Gastrocnemius medialis (tissue), 4 donors: ENCODE data around the gene BRIP1. TPM values are rescaled to one million over a fixed set of nuclear protein-coding genes. Genes with fewer than 3 reads are reported as not detected.

Experiments
- ATAC-seq, 2 donors: fragments of 150-250 bp; one replicate each; pipeline ENCODE4 v1.9.1; 2016
- DNase-seq, 2 donors: peaks; one replicate each; pipeline ENCODE4 v3.0.0-alpha.2; 2019
- H3K27ac ChIP-seq, 4 donors: fragments of 200-600 bp; sonication (generic); 1 replicate in 1 of 4; 2 replicates in 3 of 4; pipeline ENCODE4 v1.5.1; 2016 to 2018; ENCODE audit warnings: mild to moderate bottlenecking in 2 of 4, moderate library complexity in 1 of 4
- H3K27me3 ChIP-seq, 3 donors: fragments of 200-600 bp; sonication (generic) in 2 of 3; 1 replicate in 1 of 3; 2 replicates in 2 of 3; pipeline versions ENCODE4 v1.5.1 to v1.6.0; 2016 to 2019; ENCODE audit warnings: mild to moderate bottlenecking in 1 of 3, moderate library complexity in 1 of 3
- H3K36me3 ChIP-seq, 2 donors: fragments of 200-600 bp; sonication (generic) in 1 of 2; one replicate each; pipeline ENCODE4 v1.5.1; 2017 to 2018
- H3K4me1 ChIP-seq, 2 donors: fragments of 200-600 bp; sonication (generic) in 1 of 2; one replicate each; pipeline ENCODE4 v1.5.1; 2016 to 2017; ENCODE audit warnings: mild to moderate bottlenecking in 2 of 2
- H3K4me3 ChIP-seq, 4 donors: fragments of 200-600 bp; sonication (generic) in 3 of 4; 1 replicate in 1 of 4; 2 replicates in 3 of 4; pipeline ENCODE4 v1.5.1; 2016 to 2019; ENCODE audit warnings: mild to moderate bottlenecking in 2 of 4
- H3K9me3 ChIP-seq, 3 donors: fragments of 200-600 bp; sonication (generic) in 2 of 3; 1 replicate in 1 of 3; 2 replicates in 2 of 3; pipeline ENCODE4 v1.5.1; 2016 to 2019
- CTCF ChIP-seq, 5 experiments: fragments of 450-650 bp in 3 of 5; fragments of 200-600 bp in 2 of 5; sonication (generic) in 2 of 5; IDR thresholded peaks in 4 of 5; conservative IDR thresholded peaks in 1 of 5; 1 replicate in 4 of 5; 2 replicates in 1 of 5; pipeline ENCODE4 v1.5.1; 2016 to 2019; ENCODE audit warnings: antibody characterized with exemption in 5 of 5, mild to moderate bottlenecking in 3 of 5, moderate library complexity in 3 of 5
- POLR2A ChIP-seq, 2 donors: fragments of 450-650 bp; IDR thresholded peaks; one replicate each; pipeline ENCODE4 v1.6.1; 2017; ENCODE audit warnings: antibody characterized with exemption in 2 of 2, mild to moderate bottlenecking in 2 of 2, moderate library complexity in 2 of 2
- in situ Hi-C, 4 donors: fragments of 200-750 bp; cut with MboI; loops; one replicate each; pipeline versions ENCODE4 v1.15.0 to v1.8.0; 2017; ENCODE audit warnings: low sequenced_read_pairs in 4 of 4
- intact Hi-C: fragments of 100-400 bp; cut with DNase I; formaldehyde crosslinking; loops from one replicate; pipeline ENCODE4 v1.15.1; 2023; ENCODE audit warnings: low total_unique reads
- total RNA-seq, 4 donors: library from RNA; depleted of rRNA; stranded (reverse); fragments of >200 nt; gene quantifications; one replicate each; pipeline versions ENCODE4 v1.1.0 to v1.2.3, GENCODE V29; 2016

BRIP1 gene
- total RNA-seq, 4 donors from 2014 or later, result 0.09 to 0.13 TPM; not detected in 2

DNA sequence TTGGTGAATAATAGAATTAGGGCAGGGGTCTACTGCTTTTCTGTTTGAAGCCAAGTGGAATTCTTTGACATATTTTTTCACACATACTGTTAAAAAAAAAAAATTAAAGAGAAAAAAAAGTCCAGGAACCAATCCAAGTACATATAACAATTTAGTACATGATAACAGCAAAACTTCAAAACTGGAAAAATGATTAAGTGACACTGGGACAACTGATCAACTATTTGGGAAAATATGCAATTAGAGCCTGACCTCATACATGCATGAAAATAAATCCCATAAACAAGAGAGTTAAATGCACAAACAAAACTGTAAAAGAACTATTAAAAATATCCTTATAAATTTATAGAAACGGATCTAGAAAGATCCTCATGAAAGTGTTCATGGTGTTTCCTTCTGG, 27.7 kb downstream of the BRIP1 start:
- intact Hi-C loops, result no loop called here

DNA sequence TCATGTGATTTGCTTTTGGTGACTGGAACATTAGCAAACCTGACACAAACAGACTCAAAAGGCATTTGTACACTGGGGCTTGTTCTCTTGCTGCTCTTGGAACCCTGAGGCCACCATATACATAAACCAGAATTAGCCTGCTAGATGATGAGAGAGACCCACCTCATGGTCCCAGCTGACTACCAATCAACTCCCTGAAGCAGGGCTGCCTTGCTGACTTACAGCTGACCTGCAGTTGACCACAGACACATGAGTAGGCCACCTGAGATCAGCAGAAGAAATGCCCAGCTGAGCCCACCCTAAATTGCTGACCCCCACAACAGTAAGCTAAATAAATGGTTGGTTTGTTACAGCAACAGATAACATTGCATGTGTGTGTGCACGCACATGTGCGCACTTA, 28.7 kb downstream of the BRIP1 start:
- no peak for TF ChIP-seq POLR2A (IDR thresholded peaks at IDR 0.05)
- TF ChIP-seq CTCF (IDR thresholded peaks at IDR 0.05 in 4 of 5, conservative IDR thresholded peaks at IDR 0.05 in 1 of 5), result no peak
- H3K27me3 ChIP-seq, result no peaks in the 10 kb centered on the region
- H3K4me3 ChIP-seq, result no peak overlapping the region
- intact Hi-C loops, result no loop called here
- DNase-seq (no peak), ATAC-seq (no peak)
- in situ Hi-C loops, result loop anchor here (10.0 to 25.0 kb wide), 3 partner anchors 397 to 1122 kb away; no protein-coding TSS in a partner anchor
- H3K9me3 ChIP-seq, result no peaks in the 10 kb centered on the region
- H3K27ac ChIP-seq, result no peak overlapping the region
- H3K4me1 ChIP-seq, result no peaks in the 10 kb centered on the region
- no peaks in the 10 kb centered on the region for H3K36me3 ChIP-seq

More for the DNA sequence above, 27.7 kb downstream of the BRIP1 start:
- DNase-seq, result no peak
- TF ChIP-seq CTCF (IDR thresholded peaks at IDR 0.05 in 4 of 5, conservative IDR thresholded peaks at IDR 0.05 in 1 of 5) (no peak), POLR2A (IDR thresholded peaks at IDR 0.05) (no peak)
- no peaks in the 10 kb centered on the region for H3K4me1 ChIP-seq
- ATAC-seq, result no peak
- in situ Hi-C loops, result loop anchor here (10.0 to 25.0 kb wide), 3 partner anchors 398 to 1123 kb away; no protein-coding TSS in a partner anchor
- H3K27me3 ChIP-seq, result no peaks in the 10 kb centered on the region
- H3K36me3 ChIP-seq, result no peaks in the 10 kb centered on the region
- H3K9me3 ChIP-seq, result no peaks in the 10 kb centered on the region
- H3K4me3 ChIP-seq, result no peak overlapping the region
- no peak overlapping the region for H3K27ac ChIP-seq

DNA sequence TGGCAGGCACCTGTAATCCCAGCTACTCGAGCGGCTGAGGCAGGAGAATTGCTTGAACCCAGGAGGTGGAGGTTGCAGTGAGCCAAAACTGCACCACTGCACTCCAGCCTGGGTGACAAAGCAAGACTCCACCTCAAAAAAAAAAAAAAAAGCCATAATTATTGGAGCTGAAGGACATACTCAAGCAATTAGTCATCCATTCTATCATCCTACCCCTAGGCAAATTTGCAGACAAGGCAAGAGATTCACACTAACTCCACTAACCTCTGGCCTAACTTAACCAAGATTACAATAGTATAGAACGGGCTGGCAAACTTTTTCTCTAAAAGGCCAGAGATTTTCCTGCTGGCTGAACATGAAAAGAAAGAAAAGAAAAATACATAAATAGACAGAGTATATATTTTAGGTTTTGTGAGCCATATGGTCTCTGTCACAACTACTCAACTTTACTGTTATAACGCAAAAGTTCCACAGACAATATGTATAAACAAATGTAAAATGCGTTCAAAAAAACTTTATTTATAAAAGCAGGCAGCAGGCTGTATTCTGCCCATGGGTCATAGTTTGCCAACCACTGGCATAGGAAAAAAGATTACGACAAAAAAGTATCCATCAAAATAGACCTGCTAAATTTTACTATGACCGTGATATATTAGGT, 29.7 kb downstream of the BRIP1 start:
- DNase-seq, result no peak
- no peak overlapping the region for H3K27ac ChIP-seq
- ATAC-seq, result no peak
- H3K4me3 ChIP-seq, result no peak overlapping the region
- intact Hi-C loops, result no loop called here
- TF ChIP-seq CTCF (IDR thresholded peaks at IDR 0.05 in 4 of 5, conservative IDR thresholded peaks at IDR 0.05 in 1 of 5), result no peak
- TF ChIP-seq POLR2A (IDR thresholded peaks at IDR 0.05), result no peak
- H3K27me3 ChIP-seq, result no peaks in the 10 kb centered on the region
- H3K36me3 ChIP-seq, result no peaks in the 10 kb centered on the region
- in situ Hi-C loops, result loop anchor here (10.0 to 25.0 kb wide), 3 partner anchors 396 to 1121 kb away; no protein-coding TSS in a partner anchor
- no peaks in the 10 kb centered on the region for H3K4me1 ChIP-seq
- no peaks in the 10 kb centered on the region for H3K9me3 ChIP-seq

DNA sequence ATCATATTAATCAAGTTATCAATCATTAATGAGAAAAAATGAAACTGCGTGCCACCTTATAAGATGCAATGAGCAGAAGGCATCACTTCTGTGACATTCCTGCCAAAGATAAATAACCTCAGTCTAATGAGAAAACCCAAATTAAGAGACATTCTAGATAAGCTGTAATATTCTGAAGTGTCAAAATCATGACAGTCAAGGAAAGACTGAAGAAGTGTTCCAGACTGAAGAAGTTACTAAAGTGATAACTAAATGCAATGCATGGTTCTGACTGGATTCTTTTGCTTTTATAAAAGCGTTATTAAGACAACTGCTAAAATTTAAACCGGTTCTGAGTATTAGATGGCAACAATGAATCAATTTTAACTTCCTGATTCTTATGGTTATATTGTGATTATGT, 30.9 kb downstream of the BRIP1 start:
- no peaks in the 10 kb centered on the region for H3K4me1 ChIP-seq
- H3K27ac ChIP-seq, result no peak overlapping the region
- in situ Hi-C loops, result loop anchor here (10.0 to 25.0 kb wide), 3 partner anchors 395 to 1120 kb away; no protein-coding TSS in a partner anchor
- no peak overlapping the region for H3K4me3 ChIP-seq
- H3K9me3 ChIP-seq, result no peaks in the 10 kb centered on the region
- ATAC-seq (no peak), DNase-seq (no peak)
- H3K36me3 ChIP-seq, result no peaks in the 10 kb centered on the region
- intact Hi-C loops, result no loop called here
- H3K27me3 ChIP-seq, result no peaks in the 10 kb centered on the region
- TF ChIP-seq CTCF (IDR thresholded peaks at IDR 0.05 in 4 of 5, conservative IDR thresholded peaks at IDR 0.05 in 1 of 5) (no peak), POLR2A (IDR thresholded peaks at IDR 0.05) (no peak)
